Neural cell (in vitro differentiated cells): ENCODE results near the gene RNF41. TPM values are rescaled to one million over a fixed set of nuclear protein-coding genes. Genes with fewer than 3 reads are reported as not detected.
A peak's percentile ranks its signal among the peaks of the same experiment; 100 is the strongest.

Experiments used
- H2AFZ ChIP-seq: fragments of 200-600, 300-800 bp; sonication (generic), shearing (Covaris generic); 2 replicates; pipeline ENCODE4 v1.6.0; 2014; ENCODE audit warnings: low read depth, mild to moderate bottlenecking, antibody characterized with exemption, low read length, moderate library complexity
- H3F3A ChIP-seq: fragments of 200-600 bp; shearing (Covaris generic); 2 replicates; pipeline ENCODE4 v1.6.1; 2016; ENCODE audit warnings: mild to moderate bottlenecking, moderate library complexity, mixed read lengths, antibody characterized with exemption, low read length; ENCODE audit not compliant: insufficient read depth, poor library complexity, severe bottlenecking
- H3K27ac ChIP-seq: fragments of 200-600, 300-800 bp; sonication (generic), shearing (Covaris generic); 2 replicates; pipeline ENCODE4 v1.5.1; 2014; ENCODE audit warnings: mild to moderate bottlenecking, low read length, moderate library complexity
- H3K27me3 ChIP-seq: fragments of 300-800, 200-600 bp; sonication (generic), shearing (Covaris generic); 2 replicates; pipeline ENCODE4 v1.6.0; 2014; ENCODE audit warnings: mild to moderate bottlenecking, low read depth, low read length, moderate library complexity; ENCODE audit not compliant: insufficient read depth
- H3K36me3 ChIP-seq: fragments of 300-800, 200-600 bp; sonication (generic), shearing (Covaris generic); 2 replicates; pipeline ENCODE4 v1.5.1; 2014; ENCODE audit warnings: mild to moderate bottlenecking, antibody characterized with exemption, low read length, moderate library complexity; ENCODE audit not compliant: insufficient read depth
- H3K4me2 ChIP-seq: fragments of 300-800, 200-600 bp; sonication (generic), shearing (Covaris generic); 2 replicates; pipeline ENCODE4 v1.6.0; 2014; ENCODE audit warnings: mild to moderate bottlenecking, low read length
- H3K4me3 ChIP-seq: fragments of 300-800, 200-600 bp; sonication (generic), shearing (Covaris generic); 2 replicates; pipeline ENCODE4 v1.5.1; 2014; ENCODE audit warnings: mild to moderate bottlenecking, low read length, moderate library complexity
- H3K79me2 ChIP-seq: fragments of 200-600 bp; shearing (Covaris generic); replicated peaks from 2 replicates; pipeline ENCODE4 v1.6.0; 2014; ENCODE audit warnings: mild to moderate bottlenecking, low read length, moderate library complexity; ENCODE audit not compliant: insufficient read depth
- H3K9ac ChIP-seq: fragments of 300-800, 200-600 bp; sonication (generic), shearing (Covaris generic); 2 replicates; pipeline ENCODE4 v1.6.1; 2016; ENCODE audit warnings: mild to moderate bottlenecking, low read length, mixed read lengths
- H3K9me2 ChIP-seq: fragments of 200-600 bp; shearing (Covaris generic); 2 replicates; pipeline ENCODE4 v1.6.1; 2016; ENCODE audit warnings: mild to moderate bottlenecking, low read length, mixed read lengths; ENCODE audit not compliant: insufficient read depth
- H3K9me3 ChIP-seq: fragments of 200-600, 300-800 bp; sonication (generic), shearing (Covaris generic); 2 replicates; pipeline ENCODE4 v1.6.1; 2016; ENCODE audit warnings: mild to moderate bottlenecking, mixed run types, low read length, moderate library complexity, mixed read lengths
- H4K20me1 ChIP-seq: fragments of 200-600 bp; shearing (Covaris generic); 2 replicates; pipeline ENCODE4 v1.6.1; 2016; ENCODE audit warnings: mild to moderate bottlenecking, mixed run types; ENCODE audit not compliant: insufficient read depth
- EP300 ChIP-seq: fragments of 450-650 bp; conservative IDR thresholded peaks from 2 replicates; pipeline ENCODE4 v1.6.1; 2014; ENCODE audit warnings: antibody characterized with exemption, mild to moderate bottlenecking, moderate library complexity; ENCODE audit not compliant: poor library complexity, severe bottlenecking
- EZH2 ChIP-seq: fragments of 200-600, 300-800 bp; shearing (Covaris generic), sonication (generic); IDR thresholded peaks from 2 replicates; pipeline ENCODE4 v1.6.1; 2014; ENCODE audit warnings: antibody characterized with exemption, low read length, borderline replicate concordance, mild to moderate bottlenecking; ENCODE audit not compliant: insufficient read depth, poor library complexity, severe bottlenecking
- MXI1 ChIP-seq: fragments of 450-650 bp; conservative IDR thresholded peaks from 2 replicates; pipeline ENCODE4 v1.6.1; 2014; ENCODE audit warnings: antibody characterized with exemption, mild to moderate bottlenecking; ENCODE audit not compliant: poor library complexity, severe bottlenecking
- POLR2AphosphoS5 ChIP-seq: IDR thresholded peaks from 2 replicates; pipeline ENCODE4 v1.6.1; 2012
- RAD21 ChIP-seq: fragments of 450-650 bp; conservative IDR thresholded peaks from 2 replicates; pipeline ENCODE4 v1.6.1; 2014; ENCODE audit warnings: antibody characterized with exemption, mild to moderate bottlenecking, moderate library complexity
- SMC3 ChIP-seq: fragments of 450-650 bp; conservative IDR thresholded peaks from 2 replicates; pipeline ENCODE4 v1.6.1; 2014; ENCODE audit warnings: antibody characterized with exemption, mild to moderate bottlenecking, moderate library complexity; ENCODE audit not compliant: poor library complexity
- TAF1 ChIP-seq: IDR thresholded peaks from 2 replicates; pipeline ENCODE4 v1.6.1; 2012; ENCODE audit warnings: low read depth
- polyA plus RNA-seq: library from polyadenylated mRNA; depleted of rRNA; stranded (reverse); fragments of >200 nt; gene quantifications from 2 replicates; pipeline ENCODE4 v1.2.3, GENCODE V29; 2014
- TF ChIP-seq, protein P1 (sequence below): fragments of 450-650 bp; IDR thresholded peaks from 2 replicates; pipeline ENCODE4 v1.5.1; 2014; ENCODE audit warnings: antibody characterized with exemption, mild to moderate bottlenecking, moderate library complexity; ENCODE audit not compliant: poor library complexity, severe bottlenecking
- TF ChIP-seq, protein P2 (sequence below): IDR thresholded peaks from 2 replicates; pipeline ENCODE4 v1.6.1; 2012; ENCODE audit warnings: borderline replicate concordance

The RNF41 gene
- polyA plus RNA-seq, 1 donor from 2014 or later: 108 TPM

DNA sequence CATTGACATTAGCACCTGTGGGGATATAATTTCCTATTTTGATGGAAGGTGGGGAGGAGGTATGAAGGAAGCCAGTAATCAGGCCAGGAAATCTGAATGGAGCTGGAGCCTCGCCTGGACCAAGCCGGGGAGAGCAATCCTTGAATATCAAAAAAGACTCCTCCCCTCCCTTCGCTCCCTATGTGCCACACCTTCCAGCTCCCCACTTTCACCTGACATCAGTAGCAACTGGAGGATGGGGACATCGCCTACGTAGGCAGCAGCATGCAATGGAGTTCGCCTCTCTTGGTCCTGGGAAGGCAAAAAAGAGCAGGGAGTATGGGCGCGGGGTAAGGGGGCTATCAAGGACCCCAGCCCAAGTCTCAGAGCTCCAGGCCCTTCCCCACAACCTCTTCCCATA lies 35.3 kb upstream of the RNF41 start:
- Histone ChIP-seq H3K36me3 (peaks cover 7% of the 10 kb centered on the region), H3K9ac (peak overlapping the region; percentile 96), H3K9me2 (no peaks in the 10 kb centered on the region), H3K79me2 (peaks cover 21% of the 10 kb centered on the region), H3K4me2 (peak overlapping the region; percentile 90), H4K20me1 (no peaks in the 10 kb centered on the region), H3K27me3 (no peaks in the 10 kb centered on the region), H3K4me3 (peak overlapping the region; percentile 96), H2AFZ (peak overlapping the region; percentile 57), H3K27ac (peak overlapping the region; percentile 80), H3F3A (no peaks in the 10 kb centered on the region), H3K9me3 (no peaks in the 10 kb centered on the region)
- TF ChIP-seq EZH2: no peak

DNA sequence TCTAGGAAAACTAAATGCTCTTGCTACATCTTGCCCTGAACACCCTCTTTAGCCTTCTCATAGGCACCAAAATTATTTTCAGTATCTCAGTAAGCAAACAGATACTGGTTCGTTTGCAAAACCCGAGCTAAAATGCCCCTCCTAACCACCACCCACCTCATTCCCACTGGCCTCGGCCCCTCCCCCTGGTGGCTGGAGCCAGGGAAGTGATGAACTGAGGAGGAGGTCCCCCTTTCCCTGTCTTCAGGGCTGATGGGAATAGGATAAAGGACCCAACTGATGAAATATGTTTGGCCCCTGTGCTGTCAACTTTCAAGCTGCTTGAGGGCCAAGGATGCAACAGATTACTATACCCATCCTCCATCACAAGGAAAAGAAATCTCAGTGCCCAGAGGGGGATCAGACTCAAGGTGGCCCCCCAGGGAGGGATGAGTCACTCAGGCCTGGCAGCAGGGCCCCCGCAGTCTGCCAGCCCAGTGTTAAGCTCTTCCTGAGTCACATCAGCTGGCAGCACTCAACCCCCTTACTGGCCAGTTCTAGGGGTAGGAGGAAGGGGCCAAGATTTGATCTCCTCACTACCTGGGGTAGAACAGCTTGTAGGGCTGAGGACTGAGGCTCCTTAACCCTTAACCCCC lies 34.7 kb upstream of the RNF41 start:
- Histone ChIP-seq H3K9me2 (no peaks in the 10 kb centered on the region), H3K79me2 (peaks cover 21% of the 10 kb centered on the region), H3K36me3 (peaks cover 7% of the 10 kb centered on the region), H3K4me3 (peak overlapping the region; percentile 96), H3K27ac (no peak overlapping the region), H4K20me1 (no peaks in the 10 kb centered on the region), H3K4me2 (peak overlapping the region; percentile 90), H3K9ac (peak overlapping the region; percentile 96), H3F3A (no peaks in the 10 kb centered on the region), H2AFZ (no peak overlapping the region), H3K27me3 (no peaks in the 10 kb centered on the region), H3K9me3 (no peaks in the 10 kb centered on the region)
- TF ChIP-seq SMC3 (no peak), MXI1 (no peak), EP300 (no peak), EZH2 (no peak), POLR2AphosphoS5 (no peak), TAF1 (no peak), RAD21 (no peak)
- TF ChIP-seq, protein P1, sequence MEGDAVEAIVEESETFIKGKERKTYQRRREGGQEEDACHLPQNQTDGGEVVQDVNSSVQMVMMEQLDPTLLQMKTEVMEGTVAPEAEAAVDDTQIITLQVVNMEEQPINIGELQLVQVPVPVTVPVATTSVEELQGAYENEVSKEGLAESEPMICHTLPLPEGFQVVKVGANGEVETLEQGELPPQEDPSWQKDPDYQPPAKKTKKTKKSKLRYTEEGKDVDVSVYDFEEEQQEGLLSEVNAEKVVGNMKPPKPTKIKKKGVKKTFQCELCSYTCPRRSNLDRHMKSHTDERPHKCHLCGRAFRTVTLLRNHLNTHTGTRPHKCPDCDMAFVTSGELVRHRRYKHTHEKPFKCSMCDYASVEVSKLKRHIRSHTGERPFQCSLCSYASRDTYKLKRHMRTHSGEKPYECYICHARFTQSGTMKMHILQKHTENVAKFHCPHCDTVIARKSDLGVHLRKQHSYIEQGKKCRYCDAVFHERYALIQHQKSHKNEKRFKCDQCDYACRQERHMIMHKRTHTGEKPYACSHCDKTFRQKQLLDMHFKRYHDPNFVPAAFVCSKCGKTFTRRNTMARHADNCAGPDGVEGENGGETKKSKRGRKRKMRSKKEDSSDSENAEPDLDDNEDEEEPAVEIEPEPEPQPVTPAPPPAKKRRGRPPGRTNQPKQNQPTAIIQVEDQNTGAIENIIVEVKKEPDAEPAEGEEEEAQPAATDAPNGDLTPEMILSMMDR: no peak

DNA sequence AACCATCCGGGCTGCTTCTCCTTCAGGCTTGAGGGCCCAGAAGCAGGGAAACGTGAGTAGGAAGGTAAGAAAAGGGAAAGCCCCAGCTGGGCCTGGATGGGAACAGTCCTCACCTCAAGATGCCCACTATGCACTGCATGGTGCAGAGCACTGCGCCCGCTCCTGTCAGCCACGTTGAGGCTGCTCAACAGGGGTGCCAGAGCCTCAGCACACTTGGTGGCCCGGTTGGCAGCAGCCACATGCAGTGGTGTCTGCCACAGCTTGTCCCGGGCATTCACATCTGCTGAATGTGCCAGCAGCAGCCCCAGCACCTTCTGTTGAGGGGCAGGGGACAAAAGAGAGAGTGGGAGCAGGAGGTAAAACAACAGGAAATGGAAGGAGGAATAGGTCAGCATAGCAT lies 33.9 kb upstream of the RNF41 start:
- H2AFZ ChIP-seq: no peak overlapping the region
- H3K9me2 ChIP-seq: no peaks in the 10 kb centered on the region
- H4K20me1 ChIP-seq: no peaks in the 10 kb centered on the region
- H3K4me3 ChIP-seq: no peak overlapping the region
- peaks cover 7% of the 10 kb centered on the region for H3K36me3 ChIP-seq
- no peaks in the 10 kb centered on the region for H3K27me3 ChIP-seq
- H3K79me2 ChIP-seq: peaks cover 21% of the 10 kb centered on the region
- H3K27ac ChIP-seq: no peak overlapping the region
- no peaks in the 10 kb centered on the region for H3F3A ChIP-seq
- no peak for TF ChIP-seq EZH2
- no peak for TF ChIP-seq SMC3
- TF ChIP-seq, protein P2, sequence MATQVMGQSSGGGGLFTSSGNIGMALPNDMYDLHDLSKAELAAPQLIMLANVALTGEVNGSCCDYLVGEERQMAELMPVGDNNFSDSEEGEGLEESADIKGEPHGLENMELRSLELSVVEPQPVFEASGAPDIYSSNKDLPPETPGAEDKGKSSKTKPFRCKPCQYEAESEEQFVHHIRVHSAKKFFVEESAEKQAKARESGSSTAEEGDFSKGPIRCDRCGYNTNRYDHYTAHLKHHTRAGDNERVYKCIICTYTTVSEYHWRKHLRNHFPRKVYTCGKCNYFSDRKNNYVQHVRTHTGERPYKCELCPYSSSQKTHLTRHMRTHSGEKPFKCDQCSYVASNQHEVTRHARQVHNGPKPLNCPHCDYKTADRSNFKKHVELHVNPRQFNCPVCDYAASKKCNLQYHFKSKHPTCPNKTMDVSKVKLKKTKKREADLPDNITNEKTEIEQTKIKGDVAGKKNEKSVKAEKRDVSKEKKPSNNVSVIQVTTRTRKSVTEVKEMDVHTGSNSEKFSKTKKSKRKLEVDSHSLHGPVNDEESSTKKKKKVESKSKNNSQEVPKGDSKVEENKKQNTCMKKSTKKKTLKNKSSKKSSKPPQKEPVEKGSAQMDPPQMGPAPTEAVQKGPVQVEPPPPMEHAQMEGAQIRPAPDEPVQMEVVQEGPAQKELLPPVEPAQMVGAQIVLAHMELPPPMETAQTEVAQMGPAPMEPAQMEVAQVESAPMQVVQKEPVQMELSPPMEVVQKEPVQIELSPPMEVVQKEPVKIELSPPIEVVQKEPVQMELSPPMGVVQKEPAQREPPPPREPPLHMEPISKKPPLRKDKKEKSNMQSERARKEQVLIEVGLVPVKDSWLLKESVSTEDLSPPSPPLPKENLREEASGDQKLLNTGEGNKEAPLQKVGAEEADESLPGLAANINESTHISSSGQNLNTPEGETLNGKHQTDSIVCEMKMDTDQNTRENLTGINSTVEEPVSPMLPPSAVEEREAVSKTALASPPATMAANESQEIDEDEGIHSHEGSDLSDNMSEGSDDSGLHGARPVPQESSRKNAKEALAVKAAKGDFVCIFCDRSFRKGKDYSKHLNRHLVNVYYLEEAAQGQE: no peak
- no peak for TF ChIP-seq RAD21
- TF ChIP-seq, protein P1: no peak
- TF ChIP-seq POLR2AphosphoS5: no peak
- TF ChIP-seq TAF1: no peak
- no peak for TF ChIP-seq EP300
- no peak for TF ChIP-seq MXI1
- H3K4me2 ChIP-seq: no peak overlapping the region
- no peak overlapping the region for H3K9ac ChIP-seq
- H3K9me3 ChIP-seq: no peaks in the 10 kb centered on the region
